Osteocyte (in vitro differentiated cells): ENCODE results near the gene TRA2A. TPM values are rescaled to one million over a fixed set of nuclear protein-coding genes. Genes with fewer than 3 reads are reported as not detected.
"Not testable (repeated sequence)": the region's sequence is repeated elsewhere in the genome, so short reads cannot be mapped to it uniquely, and the experiment has no call there.

Experiments
- DNase-seq: peaks from one replicate; pipeline ENCODE4 v3.0.0; 2021; ENCODE audit warnings: mixed read lengths; ENCODE audit not compliant: unreplicated experiment; ENCODE audit errors: extremely low spot score
- H3K27ac Mint-ChIP-seq: one replicate; pipeline ENCODE4 v1.8.0; 2021; ENCODE audit warnings: mild to moderate bottlenecking, mixed read lengths; ENCODE audit not compliant: unreplicated experiment
- H3K27me3 Mint-ChIP-seq: one replicate; pipeline ENCODE4 v1.8.0; 2021; ENCODE audit warnings: mixed read lengths; ENCODE audit not compliant: unreplicated experiment
- H3K36me3 Mint-ChIP-seq: one replicate; pipeline ENCODE4 v1.8.0; 2021; ENCODE audit warnings: mixed read lengths; ENCODE audit not compliant: unreplicated experiment
- H3K4me1 Mint-ChIP-seq: one replicate; pipeline ENCODE4 v1.8.0; 2021; ENCODE audit warnings: mixed read lengths; ENCODE audit not compliant: unreplicated experiment
- H3K4me3 Mint-ChIP-seq: one replicate; pipeline ENCODE4 v1.8.0; 2021; ENCODE audit warnings: mild to moderate bottlenecking, moderate library complexity, mixed read lengths; ENCODE audit not compliant: unreplicated experiment
- H3K9me3 Mint-ChIP-seq: one replicate; pipeline ENCODE4 v1.8.0; 2021; ENCODE audit warnings: mixed read lengths; ENCODE audit not compliant: unreplicated experiment
- CTCF ChIP-seq: fragments of 200-600 bp; sonication (generic); IDR thresholded peaks from 2 replicates; pipeline ENCODE4 v1.5.0; 2021; ENCODE audit warnings: antibody characterized with exemption, mild to moderate bottlenecking, moderate library complexity
- total RNA-seq: library from RNA; stranded (reverse); gene quantifications from 2 replicates; pipeline ENCODE4 v1.2.1, GENCODE V29; 2021

TRA2A gene
- total RNA-seq, 1 donor from 2014 or later, result 78.8 TPM

GRCh38 chr7:23524473-23524872 lies 7.3 kb downstream of the TRA2A start:
- no peak for DNase-seq
- no peak overlapping the region for H3K4me3 Mint-ChIP-seq
- peaks cover 51% of the 10 kb centered on the region for H3K4me1 Mint-ChIP-seq
- H3K27me3 Mint-ChIP-seq, result no peaks in the 10 kb centered on the region
- no peak for TF ChIP-seq CTCF
- no peaks in the 10 kb centered on the region for H3K9me3 Mint-ChIP-seq
- H3K27ac Mint-ChIP-seq, result no peak overlapping the region
- peaks cover 20% of the 10 kb centered on the region for H3K36me3 Mint-ChIP-seq

- no peak overlapping the region for H3K4me3 Mint-ChIP-seq
- no peaks in the 10 kb centered on the region for H3K9me3 Mint-ChIP-seq
- no peak overlapping the region for H3K27ac Mint-ChIP-seq
- H3K27me3 Mint-ChIP-seq, result no peaks in the 10 kb centered on the region
- peaks cover 28% of the 10 kb centered on the region for H3K36me3 Mint-ChIP-seq
- TF ChIP-seq CTCF, result no peak
- DNase-seq, result no peak
- peaks cover 42% of the 10 kb centered on the region for H3K4me1 Mint-ChIP-seq
Observed at GRCh38 chr7:23523486-23524075, 8.2 kb downstream of the TRA2A start.

- peak; percentile 27 for TF ChIP-seq CTCF
- Mint-ChIP-seq H3K9me3 (no peaks in the 10 kb centered on the region), H3K4me3 (no peak overlapping the region), H3K36me3 (peaks cover 47% of the 10 kb centered on the region), H3K4me1 (peaks cover 23% of the 10 kb centered on the region), H3K27me3 (no peaks in the 10 kb centered on the region), H3K27ac (no peak overlapping the region)
- peak; percentile 68 for DNase-seq
Observed at GRCh38 chr7:23520582-23520981, 11.2 kb downstream of the TRA2A start.

- peaks cover 61% of the 10 kb centered on the region for H3K36me3 Mint-ChIP-seq
- H3K27ac Mint-ChIP-seq, result no peak overlapping the region
- H3K4me1 Mint-ChIP-seq, result no peaks in the 10 kb centered on the region
Observed at GRCh38 chr7:23514755-23515154, 17.0 kb downstream of the TRA2A start.

GRCh38 chr7:23513746-23514145 lies 18.0 kb downstream of the TRA2A start:
- DNase-seq, H3K9me3 Mint-ChIP-seq, H3K4me1 Mint-ChIP-seq, H3K4me3 Mint-ChIP-seq, H3K27me3 Mint-ChIP-seq, H3K27ac Mint-ChIP-seq: not testable (repeated sequence)
- H3K36me3 Mint-ChIP-seq, result peaks cover 62% of the 10 kb centered on the region

More at GRCh38 chr7:23514755-23515154, 17.0 kb downstream of the TRA2A start:
- no peak for DNase-seq
- Mint-ChIP-seq H3K4me3 (no peak overlapping the region), H3K27me3 (no peaks in the 10 kb centered on the region), H3K9me3 (no peaks in the 10 kb centered on the region)
- no peak for TF ChIP-seq CTCF

GRCh38 chr7:23494009-23494408 lies 37.8 kb downstream of the TRA2A start:
- no peak for TF ChIP-seq CTCF
- no peak overlapping the region for H3K4me3 Mint-ChIP-seq
- peak; percentile 49 for DNase-seq
- H3K27me3 Mint-ChIP-seq, result no peaks in the 10 kb centered on the region
- peaks cover 6% of the 10 kb centered on the region for H3K36me3 Mint-ChIP-seq
- H3K9me3 Mint-ChIP-seq, result no peaks in the 10 kb centered on the region
- no peaks in the 10 kb centered on the region for H3K4me1 Mint-ChIP-seq
- no peak overlapping the region for H3K27ac Mint-ChIP-seq
